MM.1S (cell line): ENCODE data around the gene EDC4.

ENCODE experiments used
- DNase-seq: peaks from one replicate; pipeline ENCODE4 v3.0.0-alpha.2; 2015
- H2AFZ ChIP-seq: fragments of 300-600 bp; sonication (generic); 2 replicates; pipeline ENCODE4 v1.6.0; 2016; ENCODE audit warnings: antibody characterized with exemption, low read length
- H3F3A ChIP-seq: fragments of 300-600 bp; sonication (generic); 2 replicates; pipeline ENCODE4 v1.6.1; 2016; ENCODE audit warnings: mild to moderate bottlenecking, antibody characterized with exemption, low read length, moderate library complexity, mixed read lengths; ENCODE audit not compliant: insufficient read depth
- H3K27ac ChIP-seq: fragments of 300-600 bp; sonication (generic); 2 replicates; pipeline ENCODE4 v1.5.1; 2016; ENCODE audit warnings: mild to moderate bottlenecking, low read length
- H3K27me3 ChIP-seq: fragments of 300-600 bp; sonication (generic); replicated peaks from 2 replicates; pipeline ENCODE4 v1.6.0; 2016; ENCODE audit warnings: low read length; ENCODE audit not compliant: insufficient read depth
- H3K36me3 ChIP-seq: fragments of 300-600 bp; sonication (generic); replicated peaks from 2 replicates; pipeline ENCODE4 v1.6.1; 2016; ENCODE audit warnings: mild to moderate bottlenecking, low read length, mixed read lengths; ENCODE audit not compliant: insufficient read depth
- H3K4me1 ChIP-seq: fragments of 300-600 bp; sonication (generic); 2 replicates; pipeline ENCODE4 v1.6.1; 2016; ENCODE audit warnings: low read length, mixed read lengths
- H3K4me2 ChIP-seq: fragments of 300-600 bp; sonication (generic); 2 replicates; pipeline ENCODE4 v1.6.0; 2016; ENCODE audit warnings: low read depth, low read length
- H3K4me3 ChIP-seq: fragments of 300-600 bp; sonication (generic); 2 replicates; pipeline ENCODE4 v1.5.1; 2016; ENCODE audit warnings: low read length, mixed read lengths
- H3K79me2 ChIP-seq: fragments of 300-600 bp; sonication (generic); 2 replicates; pipeline ENCODE4 v1.6.1; 2016; ENCODE audit warnings: mixed run types, low read length, mixed read lengths
- H3K9ac ChIP-seq: fragments of 300-600 bp; sonication (generic); 2 replicates; pipeline ENCODE4 v1.6.1; 2016; ENCODE audit warnings: low read length, mixed read lengths
- H3K9me2 ChIP-seq: fragments of 300-600 bp; sonication (generic); replicated peaks from 2 replicates; pipeline ENCODE4 v1.6.1; 2016; ENCODE audit warnings: mild to moderate bottlenecking, low read length, mixed read lengths; ENCODE audit not compliant: insufficient read depth
- H3K9me3 ChIP-seq: fragments of 300-600 bp; sonication (generic); replicated peaks from 2 replicates; pipeline ENCODE4 v1.6.1; 2016; ENCODE audit warnings: mild to moderate bottlenecking, low read length, mixed read lengths; ENCODE audit not compliant: insufficient read depth
- H4K20me1 ChIP-seq: fragments of 300-600 bp; sonication (generic); 2 replicates; pipeline ENCODE4 v1.6.1; 2016; ENCODE audit warnings: mild to moderate bottlenecking, low read length, moderate library complexity, mixed read lengths; ENCODE audit not compliant: insufficient read depth
- EZH2 ChIP-seq: fragments of 300-600 bp; sonication (generic); optimal IDR thresholded peaks from 2 replicates; pipeline ENCODE3; 2017; ENCODE audit warnings: low read depth, mild to moderate bottlenecking, antibody characterized with exemption, low read length, mixed read lengths
- EZH2phosphoT487 ChIP-seq: fragments of 300-600 bp; sonication (generic); IDR thresholded peaks from 2 replicates; pipeline ENCODE4 v1.6.1; 2018; ENCODE audit warnings: antibody characterized with exemption, low read length
- TF ChIP-seq, protein P1 (sequence below): fragments of 300-600 bp; sonication (generic); IDR thresholded peaks from 2 replicates; pipeline ENCODE4 v1.5.1; 2016; ENCODE audit warnings: antibody characterized with exemption, low read length, mixed read lengths

EDC4 gene

DNA sequence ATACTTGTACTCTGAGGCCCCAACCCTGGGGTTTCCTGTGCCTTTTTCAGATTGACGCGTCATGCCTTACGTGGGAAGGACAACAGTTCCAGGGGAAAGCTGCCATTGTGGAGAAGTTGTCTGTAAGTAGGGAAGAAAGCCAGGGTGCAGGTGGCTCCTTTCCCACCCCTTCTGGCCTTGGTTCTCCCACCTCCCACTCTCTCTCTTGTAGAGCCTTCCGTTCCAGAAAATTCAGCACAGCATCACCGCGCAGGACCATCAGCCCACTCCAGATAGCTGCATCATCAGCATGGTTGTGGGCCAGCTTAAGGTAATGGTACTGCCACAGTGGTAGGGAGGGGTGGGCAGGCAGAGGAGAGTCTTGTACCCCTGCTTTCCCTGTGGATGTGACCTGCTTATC, 4.6 kb upstream of the EDC4 start:
- no peak overlapping the region for H3K4me2 ChIP-seq
- no peak overlapping the region for H3K4me3 ChIP-seq
- no peak overlapping the region for H2AFZ ChIP-seq
- no peak for DNase-seq
- no peaks in the 10 kb centered on the region; the same call in 1 of the 2 replicates for H4K20me1 ChIP-seq
- TF ChIP-seq, protein P1, sequence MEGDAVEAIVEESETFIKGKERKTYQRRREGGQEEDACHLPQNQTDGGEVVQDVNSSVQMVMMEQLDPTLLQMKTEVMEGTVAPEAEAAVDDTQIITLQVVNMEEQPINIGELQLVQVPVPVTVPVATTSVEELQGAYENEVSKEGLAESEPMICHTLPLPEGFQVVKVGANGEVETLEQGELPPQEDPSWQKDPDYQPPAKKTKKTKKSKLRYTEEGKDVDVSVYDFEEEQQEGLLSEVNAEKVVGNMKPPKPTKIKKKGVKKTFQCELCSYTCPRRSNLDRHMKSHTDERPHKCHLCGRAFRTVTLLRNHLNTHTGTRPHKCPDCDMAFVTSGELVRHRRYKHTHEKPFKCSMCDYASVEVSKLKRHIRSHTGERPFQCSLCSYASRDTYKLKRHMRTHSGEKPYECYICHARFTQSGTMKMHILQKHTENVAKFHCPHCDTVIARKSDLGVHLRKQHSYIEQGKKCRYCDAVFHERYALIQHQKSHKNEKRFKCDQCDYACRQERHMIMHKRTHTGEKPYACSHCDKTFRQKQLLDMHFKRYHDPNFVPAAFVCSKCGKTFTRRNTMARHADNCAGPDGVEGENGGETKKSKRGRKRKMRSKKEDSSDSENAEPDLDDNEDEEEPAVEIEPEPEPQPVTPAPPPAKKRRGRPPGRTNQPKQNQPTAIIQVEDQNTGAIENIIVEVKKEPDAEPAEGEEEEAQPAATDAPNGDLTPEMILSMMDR, result no peak
- TF ChIP-seq EZH2phosphoT487, result no peak
- TF ChIP-seq EZH2, result no peak
- H3K27ac ChIP-seq, result no peak overlapping the region
- H3F3A ChIP-seq, result peaks cover 21% of the 10 kb centered on the region
- H3K9me3 ChIP-seq, result no peaks in the 10 kb centered on the region
- no peak overlapping the region for H3K9ac ChIP-seq
- peaks cover 24% of the 10 kb centered on the region for H3K79me2 ChIP-seq
- H3K27me3 ChIP-seq, result no peaks in the 10 kb centered on the region
- no peaks in the 10 kb centered on the region for H3K9me2 ChIP-seq
- peaks cover 5% of the 10 kb centered on the region for H3K4me1 ChIP-seq
- no peaks in the 10 kb centered on the region; the same call in 1 of the 2 replicates for H3K36me3 ChIP-seq

DNA sequence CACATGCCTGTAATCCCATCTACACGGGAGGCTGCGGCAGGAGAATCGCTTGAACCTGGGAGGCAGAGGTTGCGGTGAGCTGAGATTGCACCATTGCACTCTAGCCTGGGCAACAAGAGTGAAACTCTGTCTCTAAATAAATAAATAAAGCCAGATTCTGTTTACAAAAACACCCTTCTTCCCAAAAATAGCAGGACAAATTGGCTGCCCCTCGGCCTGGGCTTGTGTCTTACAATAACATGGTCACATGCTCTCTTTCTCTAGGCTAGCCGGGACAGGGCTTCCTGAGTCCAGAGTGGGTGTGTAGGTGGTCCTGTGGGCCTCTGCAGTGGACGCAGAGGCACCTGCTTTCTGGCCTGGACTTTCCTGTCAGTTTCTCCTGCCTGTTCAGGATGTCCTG, 3.2 kb upstream of the EDC4 start:
- Histone ChIP-seq H3K4me2 (no peak overlapping the region), H3F3A (peaks cover 21% of the 10 kb centered on the region), H3K27ac (no peak overlapping the region), H3K9me3 (no peaks in the 10 kb centered on the region), H4K20me1 (no peaks in the 10 kb centered on the region; the same call in 1 of the 2 replicates), H3K4me3 (no peak overlapping the region), H3K9ac (no peak overlapping the region), H3K36me3 (no peaks in the 10 kb centered on the region; the same call in 1 of the 2 replicates), H2AFZ (no peak overlapping the region), H3K79me2 (peaks cover 27% of the 10 kb centered on the region), H3K4me1 (peaks cover 14% of the 10 kb centered on the region), H3K9me2 (no peaks in the 10 kb centered on the region), H3K27me3 (no peaks in the 10 kb centered on the region)
- no peak for DNase-seq
- TF ChIP-seq, protein P1, result no peak
- TF ChIP-seq EZH2phosphoT487, result no peak
- no peak for TF ChIP-seq EZH2

GRCh38 chr16:67871256-67871655, 1.6 kb upstream of the EDC4 start:
- Histone ChIP-seq H3K79me2 (peaks cover 38% of the 10 kb centered on the region), H3F3A (peaks cover 21% of the 10 kb centered on the region), H3K4me3 (no peak overlapping the region), H2AFZ (no peak overlapping the region), H4K20me1 (no peaks in the 10 kb centered on the region), H3K36me3 (no peaks in the 10 kb centered on the region), H3K4me1 (peaks cover 23% of the 10 kb centered on the region), H3K9me3 (no peaks in the 10 kb centered on the region), H3K27ac (no peak overlapping the region), H3K9me2 (no peaks in the 10 kb centered on the region), H3K4me2 (no peak overlapping the region), H3K27me3 (no peaks in the 10 kb centered on the region), H3K9ac (no peak overlapping the region)
- no peak for DNase-seq
- TF ChIP-seq EZH2phosphoT487, result no peak
- TF ChIP-seq, protein P1, result no peak
- no peak for TF ChIP-seq EZH2
